H1 (cell line): ENCODE results near the gene GP5.

ENCODE experiments used
- CEBPB ChIP-seq: IDR thresholded peaks from 2 replicates; pipeline ENCODE4 v1.6.1; 2012; ENCODE audit warnings: low read depth, low read length
- POLR2A ChIP-seq, 2 experiments: IDR thresholded peaks; 1 replicate in 1 of 2; 2 replicates in 1 of 2; pipeline ENCODE4 v1.6.1; 2011; ENCODE audit warnings: low read depth in 2 of 2, low read length in 2 of 2, mild to moderate bottlenecking in 2 of 2; ENCODE audit errors: control extremely low read depth in 1 of 2
- POLR2AphosphoS5 ChIP-seq: IDR thresholded peaks from 2 replicates; pipeline ENCODE4 v1.6.1; 2011; ENCODE audit warnings: low read depth, low read length
- RFX5 ChIP-seq: IDR thresholded peaks from 2 replicates; pipeline ENCODE4 v1.6.1; 2011; ENCODE audit warnings: low read depth, low read length, improper control_type of control experiment, borderline replicate concordance

DNA sequence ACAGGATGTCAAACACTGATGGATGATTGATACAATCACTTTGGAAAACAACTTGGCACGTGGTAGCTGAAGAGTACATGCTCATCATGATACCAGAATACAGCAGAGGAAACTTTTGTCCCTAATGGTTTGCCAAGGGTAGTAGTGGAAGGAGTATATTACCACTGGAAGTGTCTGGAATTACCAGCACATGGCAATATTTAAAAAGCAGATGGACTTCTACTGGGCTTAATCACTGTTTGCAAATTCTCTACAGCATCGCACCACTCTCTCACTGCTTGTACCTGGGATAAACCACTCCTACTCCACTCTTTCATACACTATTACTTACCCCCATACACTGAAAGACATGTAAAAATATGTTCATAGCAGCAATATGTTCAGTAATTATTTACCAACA, 19.6 kb upstream of the GP5 start:
- no peak for TF ChIP-seq POLR2AphosphoS5
- TF ChIP-seq RFX5: no peak
- no peak for TF ChIP-seq CEBPB
- TF ChIP-seq POLR2A (IDR thresholded peaks at IDR 0.05; ENCODE audit: control extremely low read depth in 1 of 2, low read depth in 2 of 2, low read length in 2 of 2): no peak
